Left ventricle myocardium superior (tissue), 1 donor: ENCODE measurements around the gene BLVRA. TPM values are rescaled to one million over a fixed set of nuclear protein-coding genes. Genes with fewer than 3 reads are reported as not detected.

Source experiments
- ATAC-seq: fragments of 200-7000 bp; cut with Tn5 transposase; one replicate; pipeline ENCODE4 v1.9.1; 2020; ENCODE audit warnings: mild to moderate bottlenecking, moderate library complexity
- DNase-seq: peaks from one replicate; pipeline ENCODE4 v3.0.0-alpha.2; 2020
- intact Hi-C: fragments of 100-400 bp; cut with micrococcal nuclease; formaldehyde crosslinking; loops from one replicate; pipeline ENCODE4 v1.11.0; 2022
- total RNA-seq: library from RNA; stranded (reverse); fragmentation: NEBNext Ultra II Directional; extraction: Animal tissue kit (Norgen Biotek cat#: 25700); gene quantifications from one replicate; pipeline ENCODE4 v1.2.1, GENCODE V29; 2021
- donor health status: DM: no; HTN: yes; CAD: no; lungs with severe emphysema.

Gene BLVRA
- total RNA-seq, 1 donor from 2014 or later, result 47.4 TPM

- ATAC-seq, result no peak
- intact Hi-C loops, result no loop called here
- DNase-seq, result no peak
These were observed 15.8 kb upstream of the BLVRA start for GRCh38 chr7:43742692-43743091.

DNA sequence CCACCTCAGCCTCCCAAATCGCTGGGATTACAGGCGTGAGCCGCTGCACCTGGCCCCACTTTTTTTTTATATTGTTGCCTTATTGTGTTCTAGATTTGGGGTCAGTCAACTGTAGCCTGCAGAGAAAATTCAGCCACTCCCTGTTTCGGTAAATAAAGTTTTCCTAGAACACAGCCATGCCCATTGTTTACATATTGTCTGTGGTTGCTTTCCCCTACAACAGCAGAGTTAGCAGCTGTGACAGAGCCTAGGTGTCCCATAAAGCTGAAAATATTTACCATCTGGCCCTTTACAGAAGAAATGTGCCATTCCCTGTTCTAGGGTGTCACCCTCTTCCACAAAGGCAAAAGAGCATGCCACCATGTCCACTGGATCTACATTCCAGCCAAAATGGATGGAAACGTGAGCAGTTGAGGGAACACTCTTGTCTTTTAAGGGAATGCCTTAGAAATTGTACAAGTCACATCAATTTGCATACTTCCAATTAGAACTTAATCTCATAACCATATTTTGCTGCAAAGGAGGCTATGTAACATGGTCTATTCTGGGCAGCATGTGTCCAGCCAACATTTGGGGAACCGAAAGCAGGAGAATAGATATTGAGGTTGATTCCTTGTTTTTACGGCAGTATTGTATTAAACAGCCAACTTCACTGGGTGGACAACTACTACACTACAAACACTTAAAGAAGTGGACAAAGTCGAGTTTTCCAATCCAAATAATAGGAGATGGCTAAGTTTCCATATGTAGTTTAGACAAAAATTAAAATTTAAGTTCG lies 11.0 kb upstream of the BLVRA start:
- no peak for ATAC-seq
- no peak for DNase-seq
- intact Hi-C loops, result no loop called here

- ATAC-seq, result no peak
- no peak for DNase-seq
- intact Hi-C loops, result no loop called here
These were observed 9.0 kb upstream of the BLVRA start for GRCh38 chr7:43749383-43749940.

GRCh38 chr7:43750016-43750887 lies 8.2 kb upstream of the BLVRA start:
- peak; percentile 44 for DNase-seq
- ATAC-seq, result peak; percentile 59
- intact Hi-C loops, result no loop called here

- DNase-seq (no peak), ATAC-seq (no peak)
- intact Hi-C loops, result no loop called here
These were observed 6.1 kb upstream of the BLVRA start for GRCh38 chr7:43752411-43752810.

- no peak for ATAC-seq
- no peak for DNase-seq
- intact Hi-C loops, result no loop called here
These were observed 5.1 kb upstream of the BLVRA start for GRCh38 chr7:43753271-43753810.

DNA sequence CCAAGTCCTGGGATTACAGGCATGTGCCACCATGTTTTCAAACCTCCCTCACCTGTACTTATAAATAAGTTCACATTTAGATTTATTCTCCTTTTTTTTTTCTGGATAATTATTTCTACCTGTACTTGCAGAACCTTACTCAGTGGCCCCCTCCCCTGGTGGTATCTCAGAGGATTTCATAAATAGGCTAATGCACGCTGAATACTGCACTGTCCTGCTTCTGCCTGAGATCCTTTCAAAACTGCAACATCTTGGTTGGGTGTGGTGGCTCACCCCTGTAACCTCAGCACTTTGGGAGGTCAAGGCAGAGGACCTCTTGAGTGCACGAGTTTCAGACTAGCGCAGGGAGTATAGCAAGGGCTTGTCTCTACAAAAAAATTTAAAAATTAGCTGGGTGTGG lies 4.6 kb upstream of the BLVRA start:
- intact Hi-C loops, result no loop called here
- no peak for DNase-seq
- no peak for ATAC-seq

DNA sequence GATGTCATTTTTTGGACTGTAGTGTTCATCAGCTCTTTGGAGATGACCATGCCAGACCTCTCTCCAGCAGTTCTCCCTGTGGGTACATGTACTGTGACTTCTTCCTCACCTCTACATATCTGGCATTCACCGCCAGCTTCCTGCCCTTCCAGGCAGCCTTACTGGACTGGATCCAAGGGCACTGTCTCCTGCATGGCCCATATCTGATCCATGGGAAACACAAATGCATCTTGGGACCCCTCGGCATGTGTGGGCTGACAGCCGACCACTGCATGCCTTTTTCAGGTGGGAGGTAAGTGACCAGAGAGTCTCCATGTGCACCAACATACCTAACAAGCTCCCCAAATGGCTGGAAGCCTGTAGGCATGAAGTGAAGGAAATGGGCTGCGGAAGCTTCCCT lies 3.9 kb upstream of the BLVRA start:
- intact Hi-C loops, result no loop called here
- DNase-seq, result no peak
- no peak for ATAC-seq

DNA sequence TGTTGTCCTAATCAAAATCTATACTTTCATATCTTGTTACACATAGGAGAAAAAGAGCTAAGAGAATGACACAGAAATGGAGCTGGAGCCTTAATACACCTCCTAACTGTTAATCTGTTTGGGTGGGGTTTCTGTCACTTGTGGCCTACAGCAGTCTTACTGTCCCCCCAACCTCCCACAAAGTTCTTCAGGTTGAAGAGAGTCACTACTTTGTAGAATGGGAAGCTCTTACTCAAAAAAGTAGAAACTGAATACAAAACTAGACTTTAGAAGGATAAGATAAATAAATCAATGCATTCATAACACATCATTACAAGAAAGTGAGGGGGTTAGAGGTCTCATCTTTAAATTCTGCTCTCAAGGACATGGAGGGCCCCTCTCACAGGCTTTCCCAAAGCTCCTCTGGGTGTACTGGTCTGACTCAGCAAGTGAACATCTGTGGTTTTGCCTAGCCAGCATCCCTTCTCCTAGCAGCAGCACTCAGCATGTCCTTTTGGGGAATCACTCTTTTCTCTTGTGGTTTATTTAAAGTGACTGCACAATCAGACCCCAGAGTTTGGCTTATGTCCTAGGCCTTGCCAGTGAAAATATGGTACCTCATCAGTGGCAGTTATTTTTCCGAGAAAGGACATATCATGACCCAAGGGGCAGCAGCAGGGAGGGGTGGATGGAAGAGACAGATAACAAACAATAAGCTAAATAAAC lies 2.0 kb upstream of the BLVRA start:
- DNase-seq (no peak), ATAC-seq (no peak)
- intact Hi-C loops, result no loop called here

DNA sequence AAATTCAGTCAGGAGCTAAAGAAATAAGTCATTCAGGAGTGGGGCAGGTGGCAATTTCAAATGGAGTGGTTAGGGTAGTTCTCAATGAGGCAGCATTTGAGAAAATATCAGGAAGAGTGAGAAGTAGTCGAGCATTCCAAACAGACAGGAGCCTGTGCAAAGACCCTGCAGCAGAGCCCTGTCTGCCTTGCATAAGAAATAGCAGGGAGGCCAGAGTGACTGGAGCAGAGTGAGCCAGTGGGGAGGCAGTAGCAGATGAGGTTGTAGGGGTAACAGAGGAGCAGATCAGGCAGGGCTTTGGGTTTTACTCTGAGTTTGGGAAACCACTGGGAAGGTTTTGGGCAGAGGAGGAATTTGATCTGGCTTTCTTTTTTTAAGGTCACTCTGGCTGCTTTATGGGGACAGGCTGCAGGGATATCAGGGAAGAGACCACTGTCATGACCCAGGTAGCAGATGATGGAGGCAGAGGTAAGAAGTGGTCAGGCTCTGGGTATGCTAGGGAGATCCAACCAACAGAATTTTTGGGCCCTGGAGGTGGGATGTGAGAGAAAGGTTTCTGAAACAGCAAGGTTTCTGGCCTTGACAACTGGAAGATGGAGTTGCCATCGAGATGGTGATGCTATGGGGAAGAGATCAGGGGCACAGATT lies 1.3 kb upstream of the BLVRA start:
- DNase-seq (no peak), ATAC-seq (no peak)
- intact Hi-C loops, result no loop called here

- DNase-seq (peak; percentile 60), ATAC-seq (peak; percentile 86)
- intact Hi-C loops, result no loop called here
These were observed 573 bp downstream of the BLVRA start for GRCh38 chr7:43758822-43759683.

GRCh38 chr7:43760861-43761260 lies 2.4 kb downstream of the BLVRA start:
- ATAC-seq (no peak), DNase-seq (no peak)
- intact Hi-C loops, result no loop called here

DNA sequence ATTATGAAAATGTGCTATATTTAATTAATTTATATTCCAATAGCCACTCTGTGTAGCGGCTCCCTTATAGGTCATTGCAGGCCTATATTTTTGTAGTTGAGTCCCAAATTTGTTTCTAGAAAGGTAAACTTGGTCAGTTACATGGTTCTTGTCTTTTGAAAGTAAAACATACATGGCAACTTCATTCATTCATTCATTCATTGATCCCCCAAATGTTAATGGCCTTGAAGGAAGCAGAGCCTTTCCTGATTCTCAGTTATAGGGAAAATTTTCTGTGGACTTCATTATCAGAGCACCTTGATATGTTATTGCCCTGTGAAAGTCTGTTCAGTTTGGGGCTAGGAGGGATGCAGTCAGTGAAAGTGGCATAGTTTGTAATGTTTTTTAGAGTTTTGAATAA lies 2.9 kb downstream of the BLVRA start:
- DNase-seq (no peak), ATAC-seq (no peak)
- intact Hi-C loops, result no loop called here

GRCh38 chr7:43761938-43762692 lies 3.6 kb downstream of the BLVRA start:
- intact Hi-C loops, result no loop called here
- DNase-seq (no peak), ATAC-seq (no peak)

DNA sequence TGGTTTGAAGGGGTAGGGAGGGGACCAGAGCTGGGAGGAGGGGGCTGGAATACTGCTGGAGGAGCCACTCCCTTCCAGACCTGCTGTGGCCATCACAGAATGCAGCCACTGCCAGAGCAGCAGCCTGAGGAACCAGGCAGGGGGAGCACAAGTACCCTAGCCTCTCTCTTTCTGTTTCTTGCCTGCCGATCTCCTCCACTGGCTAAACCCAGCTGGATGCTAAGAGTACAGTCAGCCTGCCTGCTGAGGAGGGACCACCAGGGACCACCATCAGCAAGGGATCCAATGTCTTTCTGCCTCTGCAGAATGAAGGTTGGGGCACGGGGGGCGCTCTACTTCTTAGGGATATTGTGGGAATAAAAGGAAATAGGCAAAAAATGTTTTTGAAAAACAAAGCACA lies 4.7 kb downstream of the BLVRA start:
- ATAC-seq, result no peak
- intact Hi-C loops, result no loop called here

DNA sequence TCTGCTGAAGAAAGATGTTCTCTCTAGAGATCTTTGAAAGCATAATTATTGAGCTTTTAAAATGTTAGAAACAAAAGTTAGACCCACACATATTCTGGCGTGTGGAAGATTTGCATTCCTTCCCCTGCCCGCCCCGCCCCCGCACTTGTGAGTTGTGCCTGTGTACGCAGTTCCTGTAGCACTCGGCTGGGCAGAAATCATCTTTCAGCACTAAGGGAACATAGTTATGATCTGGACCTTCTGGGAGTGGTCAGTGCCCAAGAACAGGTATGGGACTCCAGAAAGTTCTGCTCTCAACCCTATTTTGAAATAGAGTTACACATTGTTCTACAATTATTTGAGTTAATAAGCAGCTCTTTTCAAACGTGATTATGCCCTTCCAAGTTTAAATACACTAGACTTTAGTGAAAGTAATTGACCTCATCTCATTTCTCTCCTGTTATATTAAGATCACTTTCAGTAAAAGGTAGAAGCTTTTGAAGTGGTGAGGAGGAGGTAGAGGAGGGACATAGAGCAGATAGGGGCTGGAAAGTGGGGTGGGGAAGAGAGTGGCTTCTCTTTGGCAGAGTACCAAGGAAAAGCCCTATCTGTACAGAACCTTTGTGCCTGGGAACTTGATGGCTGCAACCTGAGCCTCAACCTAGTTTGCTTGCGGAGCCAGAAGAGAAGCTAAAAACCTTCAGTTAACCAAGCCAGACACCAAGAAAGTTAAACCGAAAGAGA lies 5.7 kb downstream of the BLVRA start:
- peak; percentile 71 for ATAC-seq
- no peak for DNase-seq
- intact Hi-C loops, result no loop called here

More for the DNA sequence above, 4.7 kb downstream of the BLVRA start:
- no peak for DNase-seq
